Heart left ventricle (tissue), 16 donors: ENCODE measurements around the gene LFNG. TPM values are rescaled to one million over a fixed set of nuclear protein-coding genes. Genes with fewer than 3 reads are reported as not detected.

ENCODE experiments used
- ATAC-seq, 4 donors: fragments of 200-7000 bp; cut with Tn5 transposase; one replicate each; pipeline ENCODE4 v1.9.1; 2020 to 2022; ENCODE audit warnings: moderate library complexity in 4 of 4, mild to moderate bottlenecking in 3 of 4, moderate number of reproducible peaks in 1 of 4
- DNase-seq, 5 donors: peaks; one replicate each; pipeline ENCODE4 v3.0.0-alpha.2; 2020
- H3K27ac ChIP-seq, 12 donors: fragments of 200-600 bp; sonication (generic) in 4 of 12; one replicate each; pipeline versions ENCODE4 v1.5.0 to v1.8.0; 2016 to 2022; ENCODE audit warnings: mild to moderate bottlenecking in 2 of 12
- H3K27me3 ChIP-seq, 9 donors: fragments of 200-600 bp; sonication (generic) in 2 of 9; one replicate each; pipeline versions ENCODE4 v1.5.1 to v1.8.0; 2016 to 2022; ENCODE audit warnings: mild to moderate bottlenecking in 3 of 9
- H3K36me3 ChIP-seq, 9 donors: fragments of 200-600 bp; sonication (generic) in 2 of 9; one replicate each; pipeline versions ENCODE4 v1.5.0 to v1.8.0; 2018 to 2022; ENCODE audit warnings: mild to moderate bottlenecking in 2 of 9
- H3K4me1 ChIP-seq, 12 donors: fragments of 200-600 bp; sonication (generic) in 4 of 12; one replicate each; pipeline versions ENCODE4 v1.5.0 to v1.8.0; 2016 to 2022; ENCODE audit warnings: mild to moderate bottlenecking in 3 of 12
- H3K4me3 ChIP-seq, 12 donors: fragments of 200-600 bp; sonication (generic) in 4 of 12; one replicate each; pipeline versions ENCODE4 v1.5.0 to v1.8.0; 2017 to 2022; ENCODE audit warnings: mild to moderate bottlenecking in 9 of 12, moderate library complexity in 4 of 12
- H3K9me3 ChIP-seq, 12 donors: fragments of 200-600 bp; sonication (generic) in 4 of 12; one replicate each; pipeline versions ENCODE4 v1.5.0 to v1.8.0; 2016 to 2022; ENCODE audit warnings: mild to moderate bottlenecking in 1 of 12
- CTCF ChIP-seq, 12 donors: fragments of 200-600 bp; sonication (generic) in 4 of 12; IDR thresholded peaks; one replicate each; pipeline versions ENCODE4 v1.5.0 to v1.8.0; 2018 to 2022; ENCODE audit warnings: antibody characterized with exemption in 12 of 12, mild to moderate bottlenecking in 5 of 12
- POLR2A ChIP-seq, 2 donors: fragments of 450-650 bp; IDR thresholded peaks; one replicate each; pipeline ENCODE4 v1.6.1; 2017; ENCODE audit warnings: antibody characterized with exemption in 2 of 2, mild to moderate bottlenecking in 2 of 2, moderate library complexity in 2 of 2
- WGBS, 4 donors: extraction: QIAGEN DNeasy Blood & Tissue Kit in 2 of 4; methylation state at CpG; one replicate each; pipeline versions ENCODE4 v1.1.5 to v1.1.7; 2013 to 2018; 5-methylcytosine and 5-hydroxymethylcytosine counted together
- intact Hi-C, 10 donors: fragments of 100-400 bp; cut with DNase I; formaldehyde crosslinking; loops; one replicate each; pipeline versions ENCODE4 v1.11.1 to v1.14.2; 2022
- polyA plus RNA-seq, 2 donors: library from polyadenylated mRNA; stranded (reverse); fragments of 200-250 nt; gene quantifications; one replicate each; pipeline ENCODE4 v1.2.3, GENCODE V29; 2013
- total RNA-seq, 9 donors: library from RNA; depleted of rRNA in 2 of 9; stranded (reverse); fragments of >200 nt in 2 of 9; fragmentation: NEBNext Ultra II Directional in 3 of 9; extraction: Animal tissue kit (Norgen Biotek cat#: 25700) in 3 of 9; gene quantifications; one replicate each; pipeline versions ENCODE4 v1.1.0 to v1.2.4, GENCODE V29; 2016 to 2023
- donor health status: ischemic (EF 13 %, LVEDD 7.1; RV severe dilation, severe dysfunction).
- donor health status: healthy with polysubstance abuse.
- donor health status: DM: no; HTN: yes; CAD: no.
- donor health status: DM: no; HTN: no; CAD: no.
- donor health status: ischemic (EF 25% LVEDD 6.9; RV normal size, moderate dysfunction).
- donor health status: ischemic (EF 25% LVEDD 5.7; RV mildly dilated, moderate dysfunction).
- donor health status: healthy.
- donor health status: DM: yes; HTN: yes; CAD: no.
- donor health status: ischemic (EF 35%, LVEDD 5.7; RV mildly dilated, moderate dysfunction).
- donor health status: nonischemic (EF 11% LVEDD 7.7; RV severe dilation, severe dysfunction).
- donor health status: DM: yes; HTN: yes; CAD: no.
- donor health status: PGD.
- donor health status: ischemic (EF 29% LVEDD 5.4; RV normal size, mild dysfunction).
- donor health status: nonischemic (EF 23%, LVEDD 6.1; RV moderate dilation, normal function).

The LFNG gene
- total and polyA plus RNA-seq, 11 donors = 3.1 to 22.8 (median 7.6) TPM

GRCh38 chr7:2501947-2502646, 17.5 kb upstream of the LFNG start:
- Histone ChIP-seq H3K27me3 (peaks cover 0 to 11% (median 0%) of the 10 kb centered on the region in 9 donors), H3K36me3 (no peaks in the 10 kb centered on the region), H3K4me1 (peaks cover 0 to 14% (median 2%) of the 10 kb centered on the region in 12 donors), H3K9me3 (no peaks in the 10 kb centered on the region), H3K4me3 (no peak overlapping the region), H3K27ac (no peak overlapping the region)
- DNase-seq (no peak), ATAC-seq (no peak)
- TF ChIP-seq POLR2A (IDR thresholded peaks at IDR 0.05) = no peak
- TF ChIP-seq CTCF (IDR thresholded peaks at IDR 0.05) = no peak
- WGBS, 4 donors = 88 to 97% (median 90%) methylated on average over 5 to 9 of the region's 9 CpGs
- intact Hi-C loops = no loop called here

GRCh38 chr7:2502647-2502966, 17.0 kb upstream of the LFNG start:
- Histone ChIP-seq H3K36me3 (no peaks in the 10 kb centered on the region), H3K9me3 (no peaks in the 10 kb centered on the region), H3K4me1 (peaks cover 0 to 15% (median 5%) of the 10 kb centered on the region in 12 donors), H3K27ac (no peak overlapping the region), H3K27me3 (peaks cover 0 to 7% (median 0%) of the 10 kb centered on the region in 9 donors), H3K4me3 (no peak overlapping the region)
- intact Hi-C loops = no loop called here
- TF ChIP-seq POLR2A (IDR thresholded peaks at IDR 0.05) (no peak), CTCF (IDR thresholded peaks at IDR 0.05) (no peak)
- WGBS, 4 donors = 63 to 81% (median 70%) methylated on average over 12 to 13 of the region's 13 CpGs
- ATAC-seq (no peak), DNase-seq (no peak)

- DNase-seq (no peak), ATAC-seq (peak in 1 of 4 donors; percentile 30)
- no peaks in the 10 kb centered on the region for H3K36me3 ChIP-seq
- no peak for TF ChIP-seq POLR2A (IDR thresholded peaks at IDR 0.05)
- TF ChIP-seq CTCF (IDR thresholded peaks at IDR 0.05) = no peak
- no peak overlapping the region for H3K27ac ChIP-seq
- WGBS, 4 donors = 71 to 80% (median 74%) methylated on average over 12 to 25 of the region's 25 CpGs
- H3K27me3 ChIP-seq = no peaks in the 10 kb centered on the region
- no peaks in the 10 kb centered on the region for H3K9me3 ChIP-seq
- intact Hi-C loops = no loop called here
- H3K4me3 ChIP-seq = no peak overlapping the region
- H3K4me1 ChIP-seq = peaks cover 0 to 20% (median 11%) of the 10 kb centered on the region in 12 donors
Observed at GRCh38 chr7:2503056-2503941, 16.3 kb upstream of the LFNG start.
